Uterus (tissue), 4 donors: ENCODE measurements around the gene KRT23. TPM values are rescaled to one million over a fixed set of nuclear protein-coding genes. Genes with fewer than 3 reads are reported as not detected.

Experiments used
- DNase-seq, 2 donors: peaks; one replicate each; pipeline ENCODE4 v3.0.0-alpha.2; 2019 to 2020
- H3K27ac ChIP-seq, 2 donors: fragments of 200-600 bp; sonication (generic); 1 replicate in 1 of 2; 2 replicates in 1 of 2; pipeline ENCODE4 v1.5.1; 2016 to 2018
- H3K27me3 ChIP-seq, 2 donors: fragments of 200-600 bp; sonication (generic); one replicate each; pipeline ENCODE4 v1.5.1; 2018 to 2019; ENCODE audit warnings: control low read depth in 1 of 2
- H3K36me3 ChIP-seq, 2 donors: fragments of 200-600 bp; sonication (generic); one replicate each; pipeline ENCODE4 v1.5.1; 2019; ENCODE audit warnings: control low read depth in 1 of 2
- H3K4me1 ChIP-seq, 2 donors: fragments of 200-600 bp; sonication (generic); one replicate each; pipeline ENCODE4 v1.5.1; 2018 to 2019; ENCODE audit warnings: control low read depth in 1 of 2
- H3K4me3 ChIP-seq, 2 donors: fragments of 200-600 bp; sonication (generic); 1 replicate in 1 of 2; 2 replicates in 1 of 2; pipeline ENCODE4 v1.5.1; 2018 to 2019; ENCODE audit warnings: mild to moderate bottlenecking in 1 of 2
- H3K9me3 ChIP-seq, 2 donors: fragments of 200-600 bp; sonication (generic); one replicate each; pipeline ENCODE4 v1.5.1; 2019; ENCODE audit warnings: control low read depth in 1 of 2
- POLR2A ChIP-seq, 2 donors: fragments of 450-650 bp; IDR thresholded peaks; one replicate each; pipeline ENCODE4 v1.6.1; 2016; ENCODE audit warnings: antibody characterized with exemption in 2 of 2, mild to moderate bottlenecking in 1 of 2, moderate library complexity in 1 of 2
- intact Hi-C: fragments of 100-400 bp; cut with DNase I; formaldehyde crosslinking; loops from one replicate; pipeline ENCODE4 v1.15.1; 2023; ENCODE audit warnings: low total_unique reads
- total RNA-seq, 4 donors: library from RNA; depleted of rRNA in 3 of 4; stranded (reverse); fragments of >200 nt in 3 of 4; gene quantifications; one replicate each; pipeline versions ENCODE4 v1.1.0 to v1.2.4, GENCODE V29; 2014 to 2023
- TF ChIP-seq, protein P1 (sequence below), 4 experiments: fragments of 200-600 bp in 2 of 4; fragments of 450-650 bp in 2 of 4; sonication (generic) in 2 of 4; IDR thresholded peaks; one replicate each; pipeline ENCODE4 v1.5.1; 2016 to 2019; ENCODE audit warnings: antibody characterized with exemption in 4 of 4, mild to moderate bottlenecking in 2 of 4, moderate library complexity in 1 of 4
- donor health status: DM: yes; HTN: yes; CAD: no.

KRT23 gene
- total RNA-seq, 4 donors from 2014 or later: 0.79 to 3.1 TPM; not detected in 2

DNA sequence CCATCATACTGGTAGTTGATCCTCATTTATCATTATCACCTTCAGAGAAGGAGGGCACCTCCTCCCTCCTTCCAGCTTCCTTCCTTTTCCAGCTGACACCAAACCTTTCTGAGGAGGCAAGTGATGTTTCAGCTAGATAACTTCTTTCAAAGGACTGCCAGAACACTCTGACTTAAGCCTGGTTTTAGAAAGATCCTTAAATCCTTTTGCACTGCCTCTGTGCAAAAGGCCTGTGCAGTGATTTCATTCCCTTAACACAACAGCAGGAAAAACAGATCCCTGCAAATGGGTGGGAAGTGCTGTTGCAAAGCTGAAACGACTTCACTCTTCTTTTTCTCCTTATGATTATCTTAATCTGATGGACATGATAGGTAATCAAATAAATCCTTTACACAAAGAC lies 7.1 kb upstream of the KRT23 start:
- Histone ChIP-seq H3K36me3 (no peaks in the 10 kb centered on the region), H3K4me1 (no peaks in the 10 kb centered on the region), H3K9me3 (no peaks in the 10 kb centered on the region), H3K4me3 (no peak overlapping the region), H3K27me3 (peaks cover 0 to 3% of the 10 kb centered on the region in 2 donors), H3K27ac (no peak overlapping the region)
- no peak for DNase-seq
- intact Hi-C loops: no loop called here
- TF ChIP-seq, protein P1, sequence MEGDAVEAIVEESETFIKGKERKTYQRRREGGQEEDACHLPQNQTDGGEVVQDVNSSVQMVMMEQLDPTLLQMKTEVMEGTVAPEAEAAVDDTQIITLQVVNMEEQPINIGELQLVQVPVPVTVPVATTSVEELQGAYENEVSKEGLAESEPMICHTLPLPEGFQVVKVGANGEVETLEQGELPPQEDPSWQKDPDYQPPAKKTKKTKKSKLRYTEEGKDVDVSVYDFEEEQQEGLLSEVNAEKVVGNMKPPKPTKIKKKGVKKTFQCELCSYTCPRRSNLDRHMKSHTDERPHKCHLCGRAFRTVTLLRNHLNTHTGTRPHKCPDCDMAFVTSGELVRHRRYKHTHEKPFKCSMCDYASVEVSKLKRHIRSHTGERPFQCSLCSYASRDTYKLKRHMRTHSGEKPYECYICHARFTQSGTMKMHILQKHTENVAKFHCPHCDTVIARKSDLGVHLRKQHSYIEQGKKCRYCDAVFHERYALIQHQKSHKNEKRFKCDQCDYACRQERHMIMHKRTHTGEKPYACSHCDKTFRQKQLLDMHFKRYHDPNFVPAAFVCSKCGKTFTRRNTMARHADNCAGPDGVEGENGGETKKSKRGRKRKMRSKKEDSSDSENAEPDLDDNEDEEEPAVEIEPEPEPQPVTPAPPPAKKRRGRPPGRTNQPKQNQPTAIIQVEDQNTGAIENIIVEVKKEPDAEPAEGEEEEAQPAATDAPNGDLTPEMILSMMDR (IDR thresholded peaks at IDR 0.05): no peak
- no peak for TF ChIP-seq POLR2A (IDR thresholded peaks at IDR 0.05)

DNA sequence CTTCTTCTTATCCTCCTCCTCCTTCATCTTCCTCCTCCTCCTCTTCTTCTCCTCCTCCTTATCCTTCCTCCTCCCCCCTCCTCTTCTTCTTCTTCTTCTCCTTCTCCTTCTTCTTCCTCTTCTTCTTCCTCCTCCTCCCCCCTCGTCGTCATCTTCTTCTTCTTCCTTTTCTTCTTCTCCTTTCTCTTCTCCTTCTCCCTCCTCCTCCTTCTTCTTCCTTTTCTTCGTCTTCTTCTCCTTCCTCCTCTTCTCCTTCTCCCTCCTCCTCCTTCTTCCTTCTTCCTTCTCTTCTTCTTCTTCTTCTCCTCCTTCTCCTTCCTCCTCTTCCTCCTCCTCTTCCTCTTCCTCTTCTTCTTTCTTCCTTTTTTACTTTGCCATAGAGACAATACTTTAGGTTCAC lies 5.1 kb upstream of the KRT23 start:
- TF ChIP-seq, protein P1 (IDR thresholded peaks at IDR 0.05): no peak
- TF ChIP-seq POLR2A (IDR thresholded peaks at IDR 0.05): no peak
- H3K27me3 ChIP-seq: no peaks in the 10 kb centered on the region
- H3K9me3 ChIP-seq: no peaks in the 10 kb centered on the region
- DNase-seq: no peak
- intact Hi-C loops: no loop called here
- H3K27ac ChIP-seq: no peak overlapping the region
- no peak overlapping the region for H3K4me3 ChIP-seq
- H3K4me1 ChIP-seq: no peaks in the 10 kb centered on the region
- H3K36me3 ChIP-seq: no peaks in the 10 kb centered on the region

DNA sequence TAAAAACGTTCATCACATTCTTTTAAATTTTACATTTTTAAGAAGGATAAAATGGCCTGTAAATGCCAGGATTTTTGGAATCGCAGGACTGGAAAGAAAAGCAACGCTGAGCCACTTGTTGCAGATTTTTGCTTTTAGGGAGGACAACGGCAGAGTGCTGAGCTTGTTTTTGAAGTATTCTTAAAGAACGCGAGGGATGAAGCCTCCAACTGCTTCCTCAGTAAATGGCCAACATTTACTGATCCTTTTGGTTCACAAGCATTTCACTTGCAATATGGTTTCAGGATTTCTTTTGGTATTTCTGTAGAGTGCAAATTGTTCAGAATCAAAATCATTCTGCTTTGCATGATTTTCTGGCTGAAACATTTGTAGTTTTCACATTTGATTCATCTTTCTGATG lies 2.8 kb upstream of the KRT23 start:
- Histone ChIP-seq H3K36me3 (no peaks in the 10 kb centered on the region), H3K9me3 (no peaks in the 10 kb centered on the region), H3K27ac (no peak overlapping the region), H3K4me1 (no peaks in the 10 kb centered on the region), H3K27me3 (no peaks in the 10 kb centered on the region), H3K4me3 (no peak overlapping the region)
- intact Hi-C loops: no loop called here
- no peak for DNase-seq
- TF ChIP-seq, protein P1 (IDR thresholded peaks at IDR 0.05): no peak
- TF ChIP-seq POLR2A (IDR thresholded peaks at IDR 0.05): no peak

DNA sequence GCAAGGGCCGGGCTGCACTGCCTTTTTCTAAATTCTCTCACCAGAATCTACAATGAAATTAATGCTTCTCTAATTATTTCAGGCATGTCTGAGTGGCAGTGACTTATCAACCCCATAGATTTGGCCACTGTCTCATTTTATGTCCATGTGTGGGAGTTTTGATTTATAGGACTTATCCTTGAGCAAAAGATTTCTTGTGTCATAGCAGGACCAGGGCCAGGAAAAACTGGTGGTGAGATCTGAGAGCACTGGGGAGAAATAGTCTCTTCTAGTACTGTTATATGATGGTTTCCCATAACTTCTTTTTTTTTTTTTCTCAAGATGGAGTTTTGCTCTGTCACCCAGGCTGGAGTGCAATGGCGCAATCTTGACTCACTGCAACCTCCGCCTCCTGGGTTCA lies 1.5 kb upstream of the KRT23 start:
- DNase-seq: peak; percentile 28 to 36
- Histone ChIP-seq H3K27ac (no peak overlapping the region), H3K27me3 (no peaks in the 10 kb centered on the region), H3K4me1 (no peaks in the 10 kb centered on the region), H3K4me3 (no peak overlapping the region), H3K9me3 (no peaks in the 10 kb centered on the region), H3K36me3 (no peaks in the 10 kb centered on the region)
- intact Hi-C loops: no loop called here
- no peak for TF ChIP-seq POLR2A (IDR thresholded peaks at IDR 0.05)
- TF ChIP-seq, protein P1 (IDR thresholded peaks at IDR 0.05): no peak

DNA sequence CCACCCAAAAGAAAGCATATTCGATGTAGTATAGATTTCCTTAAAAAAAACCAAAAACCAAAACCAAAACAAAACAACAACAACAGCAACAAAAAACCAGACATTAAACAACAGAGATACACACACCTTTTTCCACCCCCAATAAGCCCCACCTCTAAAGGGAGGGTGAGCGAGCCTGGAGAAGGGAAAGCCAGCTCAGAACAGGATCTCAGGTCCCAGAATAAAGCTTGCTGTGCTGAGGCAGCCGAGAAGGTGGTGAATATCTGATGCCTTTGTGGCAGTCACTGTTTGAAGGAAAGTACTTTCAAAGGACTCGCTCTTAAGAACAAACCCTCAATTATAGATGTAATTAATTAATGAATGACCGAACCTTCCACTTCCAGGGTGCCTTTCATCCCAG lies 470 bp downstream of the KRT23 start:
- DNase-seq: no peak
- Histone ChIP-seq H3K4me3 (no peak overlapping the region), H3K27ac (no peak overlapping the region), H3K27me3 (no peaks in the 10 kb centered on the region), H3K4me1 (no peaks in the 10 kb centered on the region), H3K36me3 (no peaks in the 10 kb centered on the region), H3K9me3 (no peaks in the 10 kb centered on the region)
- TF ChIP-seq POLR2A (IDR thresholded peaks at IDR 0.05): no peak
- TF ChIP-seq, protein P1 (IDR thresholded peaks at IDR 0.05): no peak
- intact Hi-C loops: no loop called here
